SK-N-SH treated with all-trans-retinoic acid at 6 μM for 48 hours (cell line): ENCODE measurements around the gene FLG2.

Experiments
- ATAC-seq: fragments of 200-7000 bp; cut with Tn5 transposase; 3 replicates; pipeline ENCODE4 v1.9.1; 2020; ENCODE audit warnings: mild to moderate bottlenecking, moderate library complexity
- ARNTL ChIP-seq: fragments of 450-650 bp; formaldehyde crosslinking; IDR thresholded peaks from 2 replicates; pipeline ENCODE4 v1.5.0; 2020; ENCODE audit warnings: low read depth, mild to moderate bottlenecking, moderate library complexity, borderline replicate concordance
- BACH2 ChIP-seq: fragments of 250-450 bp; sonication (Bioruptor Pico); IDR thresholded peaks from 2 replicates; pipeline ENCODE4 v1.9.0; 2021; ENCODE audit warnings: mild to moderate bottlenecking, borderline replicate concordance
- CREB5 ChIP-seq: fragments of 250-450 bp; sonication (Bioruptor Pico); IDR thresholded peaks from 2 replicates; pipeline ENCODE4 v1.5.1; 2020; ENCODE audit warnings: low read depth, mild to moderate bottlenecking, moderate library complexity
- CSDC2 ChIP-seq: fragments of 250-450 bp; sonication (Bioruptor Pico); IDR thresholded peaks from 2 replicates; pipeline ENCODE4 v1.5.0; 2020; ENCODE audit warnings: mild to moderate bottlenecking, moderate library complexity
- ESRRG ChIP-seq: fragments of 250-450 bp; sonication (Bioruptor Pico); IDR thresholded peaks from 2 replicates; pipeline ENCODE4 v1.6.1; 2021; ENCODE audit warnings: mild to moderate bottlenecking
- GLIS3 ChIP-seq: fragments of 250-450 bp; sonication (Bioruptor Pico); IDR thresholded peaks from 2 replicates; pipeline ENCODE4 v1.5.0; 2020; ENCODE audit warnings: mild to moderate bottlenecking, moderate library complexity
- OSR1 ChIP-seq: fragments of 250-450 bp; sonication (Bioruptor Pico); IDR thresholded peaks from 2 replicates; pipeline ENCODE4 v1.8.0; 2022; ENCODE audit warnings: moderate library complexity, mild to moderate bottlenecking, inconsistent platforms
- PPARA ChIP-seq: fragments of 250-450 bp; sonication (Bioruptor Pico); IDR thresholded peaks from 2 replicates; pipeline ENCODE4 v1.5.0; 2020; ENCODE audit warnings: mild to moderate bottlenecking, borderline replicate concordance
- RARB ChIP-seq: fragments of 250-450 bp; sonication (Bioruptor Pico); IDR thresholded peaks from 2 replicates; pipeline ENCODE4 v1.8.0; 2021; ENCODE audit warnings: mild to moderate bottlenecking, moderate library complexity
- SNAI2 ChIP-seq: fragments of 250-450 bp; sonication (Bioruptor Pico); IDR thresholded peaks from 2 replicates; pipeline ENCODE4 v1.5.0; 2020; ENCODE audit warnings: mild to moderate bottlenecking, moderate library complexity
- TCF4 ChIP-seq: fragments of 250-450 bp; sonication (Bioruptor Pico); IDR thresholded peaks from 2 replicates; pipeline ENCODE4 v1.8.0; 2021; ENCODE audit warnings: mild to moderate bottlenecking, moderate library complexity, borderline replicate concordance
- TOX ChIP-seq: fragments of 250-450 bp; sonication (Bioruptor Pico); IDR thresholded peaks from 2 replicates; pipeline ENCODE4 v1.8.0; 2021; ENCODE audit warnings: mild to moderate bottlenecking, moderate library complexity, borderline replicate concordance
- ZC3H10 ChIP-seq: fragments of 250-450 bp; sonication (Bioruptor Pico); IDR thresholded peaks from 2 replicates; pipeline ENCODE4 v1.5.1; 2021; ENCODE audit warnings: mild to moderate bottlenecking, moderate library complexity
- ZFP3 ChIP-seq: fragments of 250-450 bp; sonication (Bioruptor Pico); IDR thresholded peaks from 2 replicates; pipeline ENCODE4 v1.5.0; 2020; ENCODE audit warnings: mild to moderate bottlenecking, moderate library complexity
- ZFP30 ChIP-seq: fragments of 450-650 bp; formaldehyde crosslinking; IDR thresholded peaks from 2 replicates; pipeline ENCODE4 v1.5.0; 2022; ENCODE audit warnings: mild to moderate bottlenecking, moderate library complexity
- ZNF565 ChIP-seq: fragments of 450-650 bp; formaldehyde crosslinking; conservative IDR thresholded peaks from 2 replicates; pipeline ENCODE4 v1.5.0; 2020; ENCODE audit warnings: low read depth, mild to moderate bottlenecking, moderate library complexity
- ZNF70 ChIP-seq: fragments of 450-650 bp; formaldehyde crosslinking; IDR thresholded peaks from 2 replicates; pipeline ENCODE4 v1.5.0; 2020; ENCODE audit warnings: mild to moderate bottlenecking, moderate library complexity
- ZNF8 ChIP-seq: fragments of 450-650 bp; formaldehyde crosslinking; IDR thresholded peaks from 2 replicates; pipeline ENCODE4 v1.5.0; 2020; ENCODE audit warnings: mild to moderate bottlenecking, moderate library complexity
- TF ChIP-seq, protein P1 (sequence below): fragments of 250-450 bp; sonication (Bioruptor Pico); IDR thresholded peaks from 2 replicates; pipeline ENCODE4 v1.8.0; 2021; ENCODE audit warnings: low read depth, mild to moderate bottlenecking, moderate library complexity, borderline replicate concordance
- TF ChIP-seq, protein P2 (sequence below): fragments of 250-450 bp; sonication (Bioruptor Pico); IDR thresholded peaks from 2 replicates; pipeline ENCODE4 v1.8.0; 2020; ENCODE audit warnings: mild to moderate bottlenecking, moderate library complexity, borderline replicate concordance
- TF ChIP-seq, protein P3 (sequence below): fragments of 250-450 bp; sonication (Bioruptor Pico); IDR thresholded peaks from 2 replicates; pipeline ENCODE4 v1.5.1; 2021; ENCODE audit warnings: mild to moderate bottlenecking, moderate library complexity

Gene FLG2

DNA sequence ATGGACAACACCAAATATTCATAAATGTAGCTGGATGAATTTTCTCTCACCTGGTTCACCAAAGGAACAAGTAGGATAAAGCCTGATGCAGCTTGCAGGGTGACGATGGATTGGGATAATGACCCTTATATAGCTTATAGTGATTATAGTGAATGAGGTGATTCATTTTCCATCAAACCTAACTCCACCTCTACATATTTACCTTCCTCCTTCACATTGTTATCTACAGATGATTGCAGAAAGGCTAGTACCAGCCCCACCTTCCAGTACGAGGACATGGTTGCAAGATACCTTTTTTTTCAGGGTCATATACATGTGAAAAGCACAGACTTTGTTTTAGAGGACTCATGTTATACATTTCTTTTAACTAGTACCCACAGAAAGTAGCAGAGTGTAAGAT is at the start of gene FLG2:
Gene FLG2 (minus strand): TSS at position 101 of the 400 bp plus-strand sequence. CDS start 1,122 bp downstream, outside the sequence.
- no peak for ATAC-seq

DNA sequence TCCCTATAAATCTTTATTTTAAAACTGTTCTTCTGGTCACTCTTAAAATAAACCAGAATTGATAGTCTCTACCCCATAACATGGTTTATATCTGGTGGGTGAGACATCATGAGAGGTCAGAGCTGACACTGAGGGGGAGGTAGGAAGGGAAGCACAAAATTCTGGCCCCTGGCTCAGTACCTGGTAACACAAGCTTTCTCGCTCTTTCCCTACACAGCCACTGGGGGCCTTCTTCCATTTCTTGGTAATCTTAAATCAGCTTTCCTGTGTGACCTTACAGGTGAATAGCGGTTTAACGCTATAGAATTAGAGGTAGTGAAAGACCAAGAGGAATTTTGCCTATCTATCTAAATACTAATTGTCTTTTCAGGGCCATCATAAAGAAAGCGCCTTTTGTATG is 48.9 kb upstream of the FLG2 start:
- no peak for TF ChIP-seq CSDC2 (CRISPR knock-in tag)
- no peak for TF ChIP-seq TCF4 (CRISPR knock-in tag)
- TF ChIP-seq ESRRG (CRISPR knock-in tag) = no peak
- TF ChIP-seq ZNF70 (CRISPR knock-in tag) = no peak
- no peak for TF ChIP-seq GLIS3 (CRISPR knock-in tag)
- ATAC-seq = no peak

More for the DNA sequence above, at the start of gene FLG2:
- TF ChIP-seq GLIS3 (CRISPR knock-in tag) = no peak
- TF ChIP-seq TCF4 (CRISPR knock-in tag) = no peak
- TF ChIP-seq TOX (CRISPR knock-in tag) = no peak
- no peak for TF ChIP-seq CREB5 (CRISPR knock-in tag)
- no peak for TF ChIP-seq ESRRG (CRISPR knock-in tag)
- TF ChIP-seq ARNTL = no peak
- no peak for TF ChIP-seq ZFP3 (CRISPR knock-in tag)
- no peak for TF ChIP-seq CSDC2 (CRISPR knock-in tag)
- no peak for TF ChIP-seq ZNF8 (CRISPR knock-in tag)
- TF ChIP-seq ZFP30 (CRISPR knock-in tag) = no peak
- no peak for TF ChIP-seq PPARA (CRISPR knock-in tag)
- TF ChIP-seq, protein P1, sequence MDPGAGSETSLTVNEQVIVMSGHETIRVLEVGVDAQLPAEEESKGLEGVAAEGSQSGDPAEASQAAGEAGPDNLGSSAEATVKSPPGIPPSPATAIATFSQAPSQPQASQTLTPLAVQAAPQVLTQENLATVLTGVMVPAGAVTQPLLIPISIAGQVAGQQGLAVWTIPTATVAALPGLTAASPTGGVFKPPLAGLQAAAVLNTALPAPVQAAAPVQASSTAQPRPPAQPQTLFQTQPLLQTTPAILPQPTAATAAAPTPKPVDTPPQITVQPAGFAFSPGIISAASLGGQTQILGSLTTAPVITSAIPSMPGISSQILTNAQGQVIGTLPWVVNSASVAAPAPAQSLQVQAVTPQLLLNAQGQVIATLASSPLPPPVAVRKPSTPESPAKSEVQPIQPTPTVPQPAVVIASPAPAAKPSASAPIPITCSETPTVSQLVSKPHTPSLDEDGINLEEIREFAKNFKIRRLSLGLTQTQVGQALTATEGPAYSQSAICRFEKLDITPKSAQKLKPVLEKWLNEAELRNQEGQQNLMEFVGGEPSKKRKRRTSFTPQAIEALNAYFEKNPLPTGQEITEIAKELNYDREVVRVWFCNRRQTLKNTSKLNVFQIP (CRISPR knock-in tag) = no peak
- TF ChIP-seq, protein P2, sequence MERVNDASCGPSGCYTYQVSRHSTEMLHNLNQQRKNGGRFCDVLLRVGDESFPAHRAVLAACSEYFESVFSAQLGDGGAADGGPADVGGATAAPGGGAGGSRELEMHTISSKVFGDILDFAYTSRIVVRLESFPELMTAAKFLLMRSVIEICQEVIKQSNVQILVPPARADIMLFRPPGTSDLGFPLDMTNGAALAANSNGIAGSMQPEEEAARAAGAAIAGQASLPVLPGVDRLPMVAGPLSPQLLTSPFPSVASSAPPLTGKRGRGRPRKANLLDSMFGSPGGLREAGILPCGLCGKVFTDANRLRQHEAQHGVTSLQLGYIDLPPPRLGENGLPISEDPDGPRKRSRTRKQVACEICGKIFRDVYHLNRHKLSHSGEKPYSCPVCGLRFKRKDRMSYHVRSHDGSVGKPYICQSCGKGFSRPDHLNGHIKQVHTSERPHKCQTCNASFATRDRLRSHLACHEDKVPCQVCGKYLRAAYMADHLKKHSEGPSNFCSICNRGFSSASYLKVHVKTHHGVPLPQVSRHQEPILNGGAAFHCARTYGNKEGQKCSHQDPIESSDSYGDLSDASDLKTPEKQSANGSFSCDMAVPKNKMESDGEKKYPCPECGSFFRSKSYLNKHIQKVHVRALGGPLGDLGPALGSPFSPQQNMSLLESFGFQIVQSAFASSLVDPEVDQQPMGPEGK (CRISPR knock-in tag) = no peak
- no peak for TF ChIP-seq ZNF565 (CRISPR knock-in tag)
- TF ChIP-seq BACH2 (CRISPR knock-in tag) = no peak
- TF ChIP-seq SNAI2 (CRISPR knock-in tag) = no peak
- no peak for TF ChIP-seq OSR1 (CRISPR knock-in tag)

DNA sequence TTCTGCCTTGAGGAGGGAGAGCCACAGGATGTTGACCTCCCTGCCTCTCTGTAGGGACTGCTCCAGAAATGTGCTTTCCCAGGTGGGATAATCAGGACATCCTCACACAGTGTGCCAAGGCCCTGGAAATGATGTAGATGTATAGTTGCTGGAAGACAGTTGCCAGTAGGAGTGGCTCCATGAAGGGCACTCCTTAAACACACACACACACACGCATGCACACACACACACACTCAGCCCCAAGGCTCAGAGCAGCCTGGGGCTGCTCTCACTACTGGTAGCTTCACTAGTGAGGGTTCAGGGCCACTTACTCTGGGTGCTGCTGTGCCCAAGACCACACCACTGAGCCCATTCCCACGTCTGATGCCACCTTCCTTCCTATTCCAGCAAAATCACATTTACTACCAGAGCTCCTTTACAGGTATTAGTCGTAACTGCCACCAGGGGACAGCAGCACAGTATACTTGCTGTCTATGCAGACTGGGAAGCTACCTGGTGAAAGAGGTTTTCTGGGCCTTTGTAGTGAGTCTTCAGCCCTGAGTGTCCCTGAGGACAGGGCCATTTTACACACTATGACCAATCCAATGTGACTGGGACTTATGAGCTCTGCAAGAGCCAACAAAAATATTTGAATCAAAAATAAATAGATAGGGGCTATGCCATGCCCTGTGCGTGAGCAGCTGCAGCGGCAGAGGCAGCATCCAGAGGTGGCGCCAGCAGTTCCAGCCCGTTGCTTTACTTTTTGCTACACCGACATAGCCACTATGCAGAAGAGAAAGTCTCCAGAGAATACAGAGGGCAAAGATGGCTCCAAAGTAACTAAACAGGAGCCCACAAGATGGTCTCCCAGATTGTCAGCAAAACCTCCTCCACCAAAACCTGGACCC is 39.2 kb upstream of the FLG2 start:
- ATAC-seq = peak; percentile 91
- TF ChIP-seq OSR1 (CRISPR knock-in tag) (no peak), ARNTL (no peak), ZNF565 (CRISPR knock-in tag) (no peak), ZC3H10 (CRISPR knock-in tag) (no peak), TOX (CRISPR knock-in tag) (no peak), SNAI2 (CRISPR knock-in tag) (no peak), RARB (CRISPR knock-in tag) (no peak), BACH2 (CRISPR knock-in tag) (no peak), CSDC2 (CRISPR knock-in tag) (no peak), ZNF70 (CRISPR knock-in tag) (no peak), PPARA (CRISPR knock-in tag) (no peak), TCF4 (CRISPR knock-in tag) (no peak), ZFP30 (CRISPR knock-in tag) (no peak), GLIS3 (CRISPR knock-in tag) (no peak), CREB5 (CRISPR knock-in tag) (no peak)
- TF ChIP-seq, protein P1 (CRISPR knock-in tag) = no peak
- TF ChIP-seq, protein P3, sequence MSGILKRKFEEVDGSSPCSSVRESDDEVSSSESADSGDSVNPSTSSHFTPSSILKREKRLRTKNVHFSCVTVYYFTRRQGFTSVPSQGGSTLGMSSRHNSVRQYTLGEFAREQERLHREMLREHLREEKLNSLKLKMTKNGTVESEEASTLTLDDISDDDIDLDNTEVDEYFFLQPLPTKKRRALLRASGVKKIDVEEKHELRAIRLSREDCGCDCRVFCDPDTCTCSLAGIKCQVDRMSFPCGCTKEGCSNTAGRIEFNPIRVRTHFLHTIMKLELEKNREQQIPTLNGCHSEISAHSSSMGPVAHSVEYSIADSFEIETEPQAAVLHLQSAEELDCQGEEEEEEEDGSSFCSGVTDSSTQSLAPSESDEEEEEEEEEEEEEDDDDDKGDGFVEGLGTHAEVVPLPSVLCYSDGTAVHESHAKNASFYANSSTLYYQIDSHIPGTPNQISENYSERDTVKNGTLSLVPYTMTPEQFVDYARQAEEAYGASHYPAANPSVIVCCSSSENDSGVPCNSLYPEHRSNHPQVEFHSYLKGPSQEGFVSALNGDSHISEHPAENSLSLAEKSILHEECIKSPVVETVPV = no peak
- TF ChIP-seq, protein P2 (CRISPR knock-in tag) = no peak
- TF ChIP-seq, all 23 proteins: peak for 0
